ENCODE results near the gene TAAR5.

DNA sequence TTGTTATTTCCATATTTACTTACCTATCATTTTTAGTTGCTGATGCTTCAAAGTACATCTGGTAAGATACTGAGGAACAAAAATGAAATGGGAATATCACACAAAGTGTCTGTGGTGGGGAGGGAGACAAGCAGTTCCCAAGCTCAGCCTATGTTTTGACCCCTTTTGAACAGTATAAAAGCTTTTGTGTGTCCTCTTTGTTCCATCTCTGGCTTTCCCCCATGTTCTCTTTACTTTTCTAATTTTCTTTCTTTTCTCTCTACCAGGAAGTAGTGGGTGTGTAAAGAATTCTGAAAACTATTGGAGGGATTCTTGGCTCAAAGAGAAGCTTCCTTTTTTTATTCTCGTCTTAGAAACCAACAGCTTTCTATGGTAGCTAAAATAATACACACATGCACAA is 27.1 kb upstream of the TAAR5 start:
- TF ChIP-seq CTCF (IDR thresholded peaks at IDR 0.05) (no peak), EZH2 (IDR thresholded peaks at IDR 0.05; ENCODE audit: borderline replicate concordance, insufficient read depth, low read depth, low read length, poor library complexity, severe bottlenecking) (no peak)
